ENCODE results near the gene CAMK1. TPM values are rescaled to one million over a fixed set of nuclear protein-coding genes. Genes with fewer than 3 reads are reported as not detected.

Gene CAMK1
- total RNA-seq, 1 experiment from 2014 or later: 19.7 TPM

DNA sequence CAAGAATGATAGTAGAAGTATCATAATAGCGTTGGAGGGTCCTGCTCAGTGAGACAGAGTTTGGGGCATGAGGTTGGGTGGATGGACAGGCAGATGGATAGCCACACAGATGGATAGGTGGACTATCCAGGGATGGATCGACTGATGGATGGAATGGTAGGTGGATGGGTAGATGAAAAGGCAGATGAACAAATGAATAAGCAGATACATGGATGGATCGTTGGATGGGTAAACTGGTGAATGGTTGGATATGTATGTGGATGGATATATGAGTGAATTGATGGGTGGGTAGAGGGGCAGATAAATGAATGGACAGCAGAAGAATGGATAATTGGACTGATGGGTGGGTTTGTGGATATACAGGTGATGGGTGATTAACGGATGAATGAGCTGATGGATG lies 56.6 kb downstream of the CAMK1 start (continued):
- TF ChIP-seq CEBPB (IDR thresholded peaks at IDR 0.05; ENCODE audit: low read depth): no peak

DNA sequence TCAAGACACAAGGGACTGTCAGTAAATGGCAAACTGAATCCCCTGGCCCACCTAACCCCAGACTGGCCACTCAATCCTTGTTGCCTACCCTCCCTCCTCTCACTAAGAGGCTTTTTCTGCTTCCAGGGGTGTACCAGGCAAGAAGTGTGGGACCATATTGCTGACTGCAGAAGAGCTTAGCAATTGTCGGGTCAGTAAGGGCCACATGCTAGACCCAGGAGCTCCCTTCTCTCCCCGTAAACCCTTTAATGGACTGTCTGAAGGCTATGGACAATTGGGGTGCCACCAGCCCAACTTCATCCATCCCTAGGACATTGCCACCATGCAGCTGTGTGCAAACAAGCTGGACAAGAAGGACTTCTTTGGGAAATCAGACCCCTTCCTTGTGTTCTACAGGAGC lies 57.3 kb downstream of the CAMK1 start:
- ChIA-PET RAD21 (ENCODE audit: low non-redundant PET in 1 of 2, low total read pairs in 2 of 2, uncharacterized antibody in 2 of 2, unreplicated experiment in 2 of 2) (no interaction called here), POLR2A (no interaction called here), CTCF (interaction anchor here (0.8 kb wide), 1 partner anchor 11 kb away, joined by 3 read pairs; no protein-coding TSS in a partner anchor)
- Histone ChIP-seq H3K9ac (ENCODE audit: low read length) (no peak overlapping the region), H3K27ac (ENCODE audit: low read depth, low read length) (no peak overlapping the region), H3K36me3 (ENCODE audit: control insufficient read depth in 1 of 2, insufficient read depth in 2 of 2, low read length in 2 of 2) (no peaks in the 10 kb centered on the region), H4K20me1 (ENCODE audit: insufficient read depth) (no peaks in the 10 kb centered on the region), H3K4me2 (ENCODE audit: low read length) (no peak overlapping the region), H3K4me3 (replicated peaks in 1 of 2; ENCODE audit: low read depth in 1 of 2, low read length in 2 of 2) (no peak overlapping the region), H2AFZ (ENCODE audit: low read depth, low read length, poor library complexity, severe bottlenecking) (no peak overlapping the region), H3K9me2 (ENCODE audit: insufficient read depth) (no peaks in the 10 kb centered on the region), H3K9me3 (ENCODE audit: control insufficient read depth in 1 of 2, insufficient read depth in 1 of 2, low read depth in 1 of 2, low read length in 2 of 2) (no peaks in the 10 kb centered on the region), H3K27me3 (ENCODE audit: insufficient read depth, low read length) (peaks cover 3% of the 10 kb centered on the region; the same call in 1 of the 2 replicates), H3K79me2 (ENCODE audit: insufficient read depth, low read length) (no peaks in the 10 kb centered on the region), H3K4me1 (ENCODE audit: control insufficient read depth in 1 of 2, insufficient read depth in 2 of 2, low read length in 2 of 2) (peaks cover 10 to 14% of the 10 kb centered on the region in 2 experiments)
- DNase-seq (ENCODE audit: low read depth, low spot score): no peak
- intact Hi-C loops (cut with micrococcal nuclease): no loop called here
- no peak for ATAC-seq
- BruUV-seq (replicated peaks): no TSS peak
- TF ChIP-seq EGR1 (IDR thresholded peaks at IDR 0.05; ENCODE audit: low read depth) (no peak), FOSL1 (IDR thresholded peaks at IDR 0.05; ENCODE audit: low read depth) (no peak), POLR2AphosphoS5 (IDR thresholded peaks at IDR 0.05; ENCODE audit: low read depth, low read length) (no peak), SIN3A (IDR thresholded peaks at IDR 0.05; ENCODE audit: low read depth) (no peak), SRF (IDR thresholded peaks at IDR 0.05; ENCODE audit: low read depth) (no peak), YY1 (IDR thresholded peaks at IDR 0.05; ENCODE audit: extremely low read depth, insufficient replicate concordance, low read depth, low read length) (no peak), ZNF274 (IDR thresholded peaks at IDR 0.05; ENCODE audit: low read depth, low read length) (no peak), EZH2phosphoT487 (IDR thresholded peaks at IDR 0.05; ENCODE audit: borderline replicate concordance) (no peak), JUND (IDR thresholded peaks at IDR 0.05) (no peak), RAD21 (IDR thresholded peaks at IDR 0.05; ENCODE audit: low read depth) (no peak), ZFX (IDR thresholded peaks at IDR 0.05) (no peak), CBX3 (IDR thresholded peaks at IDR 0.05; ENCODE audit: low read depth) (no peak)
- TF ChIP-seq, protein P1, sequence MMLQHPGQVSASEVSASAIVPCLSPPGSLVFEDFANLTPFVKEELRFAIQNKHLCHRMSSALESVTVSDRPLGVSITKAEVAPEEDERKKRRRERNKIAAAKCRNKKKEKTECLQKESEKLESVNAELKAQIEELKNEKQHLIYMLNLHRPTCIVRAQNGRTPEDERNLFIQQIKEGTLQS (IDR thresholded peaks at IDR 0.05): no peak
- TF ChIP-seq, protein P2, sequence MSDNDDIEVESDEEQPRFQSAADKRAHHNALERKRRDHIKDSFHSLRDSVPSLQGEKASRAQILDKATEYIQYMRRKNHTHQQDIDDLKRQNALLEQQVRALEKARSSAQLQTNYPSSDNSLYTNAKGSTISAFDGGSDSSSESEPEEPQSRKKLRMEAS (IDR thresholded peaks at IDR 0.05): no peak
- TF ChIP-seq, protein P3, sequence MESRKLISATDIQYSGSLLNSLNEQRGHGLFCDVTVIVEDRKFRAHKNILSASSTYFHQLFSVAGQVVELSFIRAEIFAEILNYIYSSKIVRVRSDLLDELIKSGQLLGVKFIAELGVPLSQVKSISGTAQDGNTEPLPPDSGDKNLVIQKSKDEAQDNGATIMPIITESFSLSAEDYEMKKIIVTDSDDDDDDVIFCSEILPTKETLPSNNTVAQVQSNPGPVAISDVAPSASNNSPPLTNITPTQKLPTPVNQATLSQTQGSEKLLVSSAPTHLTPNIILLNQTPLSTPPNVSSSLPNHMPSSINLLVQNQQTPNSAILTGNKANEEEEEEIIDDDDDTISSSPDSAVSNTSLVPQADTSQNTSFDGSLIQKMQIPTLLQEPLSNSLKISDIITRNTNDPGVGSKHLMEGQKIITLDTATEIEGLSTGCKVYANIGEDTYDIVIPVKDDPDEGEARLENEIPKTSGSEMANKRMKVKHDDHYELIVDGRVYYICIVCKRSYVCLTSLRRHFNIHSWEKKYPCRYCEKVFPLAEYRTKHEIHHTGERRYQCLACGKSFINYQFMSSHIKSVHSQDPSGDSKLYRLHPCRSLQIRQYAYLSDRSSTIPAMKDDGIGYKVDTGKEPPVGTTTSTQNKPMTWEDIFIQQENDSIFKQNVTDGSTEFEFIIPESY (IDR thresholded peaks at IDR 0.05; ENCODE audit: extremely low read depth, insufficient replicate concordance, low read length): no peak
- TF ChIP-seq, protein P4, sequence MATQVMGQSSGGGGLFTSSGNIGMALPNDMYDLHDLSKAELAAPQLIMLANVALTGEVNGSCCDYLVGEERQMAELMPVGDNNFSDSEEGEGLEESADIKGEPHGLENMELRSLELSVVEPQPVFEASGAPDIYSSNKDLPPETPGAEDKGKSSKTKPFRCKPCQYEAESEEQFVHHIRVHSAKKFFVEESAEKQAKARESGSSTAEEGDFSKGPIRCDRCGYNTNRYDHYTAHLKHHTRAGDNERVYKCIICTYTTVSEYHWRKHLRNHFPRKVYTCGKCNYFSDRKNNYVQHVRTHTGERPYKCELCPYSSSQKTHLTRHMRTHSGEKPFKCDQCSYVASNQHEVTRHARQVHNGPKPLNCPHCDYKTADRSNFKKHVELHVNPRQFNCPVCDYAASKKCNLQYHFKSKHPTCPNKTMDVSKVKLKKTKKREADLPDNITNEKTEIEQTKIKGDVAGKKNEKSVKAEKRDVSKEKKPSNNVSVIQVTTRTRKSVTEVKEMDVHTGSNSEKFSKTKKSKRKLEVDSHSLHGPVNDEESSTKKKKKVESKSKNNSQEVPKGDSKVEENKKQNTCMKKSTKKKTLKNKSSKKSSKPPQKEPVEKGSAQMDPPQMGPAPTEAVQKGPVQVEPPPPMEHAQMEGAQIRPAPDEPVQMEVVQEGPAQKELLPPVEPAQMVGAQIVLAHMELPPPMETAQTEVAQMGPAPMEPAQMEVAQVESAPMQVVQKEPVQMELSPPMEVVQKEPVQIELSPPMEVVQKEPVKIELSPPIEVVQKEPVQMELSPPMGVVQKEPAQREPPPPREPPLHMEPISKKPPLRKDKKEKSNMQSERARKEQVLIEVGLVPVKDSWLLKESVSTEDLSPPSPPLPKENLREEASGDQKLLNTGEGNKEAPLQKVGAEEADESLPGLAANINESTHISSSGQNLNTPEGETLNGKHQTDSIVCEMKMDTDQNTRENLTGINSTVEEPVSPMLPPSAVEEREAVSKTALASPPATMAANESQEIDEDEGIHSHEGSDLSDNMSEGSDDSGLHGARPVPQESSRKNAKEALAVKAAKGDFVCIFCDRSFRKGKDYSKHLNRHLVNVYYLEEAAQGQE (IDR thresholded peaks at IDR 0.05; ENCODE audit: low read depth): no peak
